K562 (cell line): Measurements from ENCODE around the gene LBHD1. TPM values are rescaled to one million over a fixed set of nuclear protein-coding genes. Genes with fewer than 3 reads are reported as not detected.

Experiments used
- FOXA1 ChIP-seq: fragments of 450-650 bp; IDR thresholded peaks from 2 replicates; pipeline ENCODE4 v1.6.1; 2016; ENCODE audit warnings: mild to moderate bottlenecking, borderline replicate concordance
- HNRNPL ChIP-seq: fragments of 200-400 bp; formaldehyde crosslinking; IDR thresholded peaks from 2 replicates; pipeline ENCODE4 v1.6.1; 2017; ENCODE audit warnings: low read depth, mild to moderate bottlenecking, low read length
- NFE2 ChIP-seq: IDR thresholded peaks from 2 replicates; pipeline ENCODE4 v1.6.1; 2014; ENCODE audit warnings: antibody characterized with exemption, low read depth
- NR2C1 ChIP-seq, 2 experiments: fragments of 450-650 bp; IDR thresholded peaks; 2 replicates each; pipeline ENCODE4 v1.6.1; 2017; ENCODE audit warnings: mild to moderate bottlenecking in 2 of 2, antibody characterized with exemption in 1 of 2, inconsistent platforms in 1 of 2, missing compliant biosample characterization in 1 of 2, missing genetic modification characterization in 1 of 2
- SNIP1 ChIP-seq: fragments of 450-650 bp; IDR thresholded peaks from 2 replicates; pipeline ENCODE4 v1.7.1; 2017; ENCODE audit warnings: low read depth, mild to moderate bottlenecking
- ZNF408 ChIP-seq: fragments of 250-450 bp; sonication (Bioruptor Pico); IDR thresholded peaks from 2 replicates; pipeline ENCODE4 v1.4.0; 2020; ENCODE audit warnings: low read depth, mild to moderate bottlenecking, moderate library complexity
- polyA plus RNA-seq, 8 experiments: library from polyadenylated mRNA; depleted of rRNA in 4 of 8; stranded (reverse) in 5 of 8; unstranded in 3 of 8; fragments of >200 nt; fragmentation: Nextera tagmentation in 2 of 8; fragmentation: Illumina TruSeq in 1 of 8; extraction: Ambion mirVana in 2 of 8; extraction: Trizol in 1 of 8; gene quantifications; 2 replicates each; pipeline versions ENCODE4 v1.2.1 to v1.2.3, GENCODE V29; 2011 to 2014; ENCODE audit warnings: inconsistent platforms in 1 of 8, missing spikeins in 1 of 8
- total RNA-seq, 7 experiments: library from RNA; depleted of rRNA in 6 of 7; stranded (reverse); fragments of >200 nt in 6 of 7; fragmentation: Illumina TruSeq in 2 of 7; extraction: Trizol in 2 of 7; gene quantifications; 2 replicates each; pipeline versions ENCODE4 v1.2.1 to v1.2.3, GENCODE V29; 2011 to 2021; ENCODE audit warnings: low replicate concordance in 1 of 7
- TF ChIP-seq, protein P1 (sequence below): fragments of 450-650 bp; IDR thresholded peaks from 2 replicates; pipeline ENCODE4 v1.7.1; 2018; ENCODE audit warnings: mild to moderate bottlenecking, low read depth; ENCODE audit not compliant: partially characterized antibody
- TF ChIP-seq, protein P2 (sequence below): fragments of 450-650 bp; formaldehyde crosslinking; IDR thresholded peaks from 2 replicates; pipeline ENCODE4 v1.4.0; 2022; ENCODE audit warnings: missing genetic modification characterization
- TF ChIP-seq, protein P3 (sequence below): fragments of 450-650 bp; conservative IDR thresholded peaks from 2 replicates; pipeline ENCODE4 v1.6.1; 2016; ENCODE audit warnings: missing genetic modification characterization, low read depth, mild to moderate bottlenecking, missing compliant biosample characterization, moderate library complexity
- TF ChIP-seq, protein P4 (sequence below), 3 experiments: fragments of 200-800 bp in 1 of 3; sonication (Bioruptor generic) in 1 of 3; sonication (generic) in 1 of 3; formaldehyde crosslinking in 1 of 3; IDR thresholded peaks; 2 replicates each; pipeline versions ENCODE4 v1.6.1 to v1.8.0; 2016 to 2022; ENCODE audit warnings: mild to moderate bottlenecking in 2 of 3, missing compliant biosample characterization in 2 of 3, missing genetic modification characterization in 2 of 3, missing genetic modification reagents in 1 of 3
- TF ChIP-seq, protein P5 (sequence below): fragments of 450-650 bp; IDR thresholded peaks from one replicate; pipeline ENCODE4 v1.6.1; 2018; ENCODE audit warnings: mild to moderate bottlenecking, moderate library complexity; ENCODE audit not compliant: partially characterized antibody
- TF ChIP-seq, protein P6 (sequence below), 3 experiments: fragments of 200-800 bp in 1 of 3; fragments of 250-450 bp in 1 of 3; fragments of 450-650 bp in 1 of 3; sonication (Bioruptor Pico) in 1 of 3; sonication (Bioruptor generic) in 1 of 3; formaldehyde crosslinking in 1 of 3; IDR thresholded peaks; 2 replicates each; pipeline versions ENCODE4 v1.6.1 to v1.8.0; 2016 to 2022; ENCODE audit warnings: mild to moderate bottlenecking in 2 of 3, missing genetic modification characterization in 2 of 3, missing compliant biosample characterization in 1 of 3, moderate library complexity in 1 of 3

The LBHD1 gene
- total and polyA plus RNA-seq, 9 of the 15 experiments (the other 6 are each of a cell fraction or from before 2014, with no cell fraction given): 2.6 to 28.0 (median 12.5) TPM

DNA sequence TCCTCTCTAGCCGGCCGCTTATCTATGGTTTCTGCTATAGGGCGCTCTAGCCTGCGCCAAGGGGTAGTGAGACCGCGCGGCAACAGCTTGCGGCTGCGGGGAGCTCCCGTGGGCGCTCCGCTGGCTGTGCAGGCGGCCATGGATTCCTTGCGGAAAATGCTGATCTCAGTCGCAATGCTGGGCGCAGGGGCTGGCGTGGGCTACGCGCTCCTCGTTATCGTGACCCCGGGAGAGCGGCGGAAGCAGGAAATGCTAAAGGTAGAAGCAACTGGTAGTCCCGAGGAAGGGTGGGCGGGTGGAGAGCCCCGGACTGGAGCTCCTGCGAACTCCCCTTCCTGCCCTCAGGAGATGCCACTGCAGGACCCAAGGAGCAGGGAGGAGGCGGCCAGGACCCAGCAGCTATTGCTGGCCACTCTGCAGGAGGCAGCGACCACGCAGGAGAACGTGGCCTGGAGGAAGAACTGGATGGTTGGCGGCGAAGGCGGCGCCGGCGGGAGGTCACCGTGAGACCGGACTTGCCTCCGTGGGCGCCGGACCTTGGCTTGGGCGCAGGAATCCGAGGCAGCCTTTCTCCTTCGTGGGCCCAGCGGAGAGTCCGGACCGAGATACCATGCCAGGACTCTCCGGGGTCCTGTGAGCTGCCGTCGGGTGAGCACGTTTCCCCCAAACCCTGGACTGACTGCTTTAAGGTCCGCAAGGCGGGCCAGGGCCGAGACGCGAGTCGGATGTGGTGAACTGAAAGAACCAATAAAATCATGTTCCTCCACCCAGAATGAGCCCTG, at the start of gene LBHD1, which contains the start of gene UQCC3 (continued):
- TF ChIP-seq FOXA1 (no peak), NR2C1 (IDR thresholded peaks at IDR 0.05) (peak; percentile 83), NR2C1 (tag; IDR thresholded peaks at IDR 0.05) (peak; percentile 63), NFE2 (peak; percentile 45; the same call in 1 of the 2 replicates), SNIP1 (peak; percentile 97), HNRNPL (0 out of 2 replicates have a peak, but pooled peaks have one; percentile 19), ZNF408 (CRISPR knock-in tag) (no peak)
- TF ChIP-seq, protein P1, sequence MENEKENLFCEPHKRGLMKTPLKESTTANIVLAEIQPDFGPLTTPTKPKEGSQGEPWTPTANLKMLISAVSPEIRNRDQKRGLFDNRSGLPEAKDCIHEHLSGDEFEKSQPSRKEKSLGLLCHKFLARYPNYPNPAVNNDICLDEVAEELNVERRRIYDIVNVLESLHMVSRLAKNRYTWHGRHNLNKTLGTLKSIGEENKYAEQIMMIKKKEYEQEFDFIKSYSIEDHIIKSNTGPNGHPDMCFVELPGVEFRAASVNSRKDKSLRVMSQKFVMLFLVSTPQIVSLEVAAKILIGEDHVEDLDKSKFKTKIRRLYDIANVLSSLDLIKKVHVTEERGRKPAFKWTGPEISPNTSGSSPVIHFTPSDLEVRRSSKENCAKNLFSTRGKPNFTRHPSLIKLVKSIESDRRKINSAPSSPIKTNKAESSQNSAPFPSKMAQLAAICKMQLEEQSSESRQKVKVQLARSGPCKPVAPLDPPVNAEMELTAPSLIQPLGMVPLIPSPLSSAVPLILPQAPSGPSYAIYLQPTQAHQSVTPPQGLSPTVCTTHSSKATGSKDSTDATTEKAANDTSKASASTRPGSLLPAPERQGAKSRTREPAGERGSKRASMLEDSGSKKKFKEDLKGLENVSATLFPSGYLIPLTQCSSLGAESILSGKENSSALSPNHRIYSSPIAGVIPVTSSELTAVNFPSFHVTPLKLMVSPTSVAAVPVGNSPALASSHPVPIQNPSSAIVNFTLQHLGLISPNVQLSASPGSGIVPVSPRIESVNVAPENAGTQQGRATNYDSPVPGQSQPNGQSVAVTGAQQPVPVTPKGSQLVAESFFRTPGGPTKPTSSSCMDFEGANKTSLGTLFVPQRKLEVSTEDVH: peak; percentile 72
- TF ChIP-seq, protein P2, sequence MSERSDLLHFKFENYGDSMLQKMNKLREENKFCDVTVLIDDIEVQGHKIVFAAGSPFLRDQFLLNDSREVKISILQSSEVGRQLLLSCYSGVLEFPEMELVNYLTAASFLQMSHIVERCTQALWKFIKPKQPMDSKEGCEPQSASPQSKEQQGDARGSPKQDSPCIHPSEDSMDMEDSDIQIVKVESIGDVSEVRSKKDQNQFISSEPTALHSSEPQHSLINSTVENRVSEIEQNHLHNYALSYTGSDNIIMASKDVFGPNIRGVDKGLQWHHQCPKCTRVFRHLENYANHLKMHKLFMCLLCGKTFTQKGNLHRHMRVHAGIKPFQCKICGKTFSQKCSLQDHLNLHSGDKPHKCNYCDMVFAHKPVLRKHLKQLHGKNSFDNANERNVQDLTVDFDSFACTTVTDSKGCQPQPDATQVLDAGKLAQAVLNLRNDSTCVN (CRISPR knock-in tag): 0 out of 2 replicates have a peak, but pooled peaks have one; percentile 3
- TF ChIP-seq, protein P3, sequence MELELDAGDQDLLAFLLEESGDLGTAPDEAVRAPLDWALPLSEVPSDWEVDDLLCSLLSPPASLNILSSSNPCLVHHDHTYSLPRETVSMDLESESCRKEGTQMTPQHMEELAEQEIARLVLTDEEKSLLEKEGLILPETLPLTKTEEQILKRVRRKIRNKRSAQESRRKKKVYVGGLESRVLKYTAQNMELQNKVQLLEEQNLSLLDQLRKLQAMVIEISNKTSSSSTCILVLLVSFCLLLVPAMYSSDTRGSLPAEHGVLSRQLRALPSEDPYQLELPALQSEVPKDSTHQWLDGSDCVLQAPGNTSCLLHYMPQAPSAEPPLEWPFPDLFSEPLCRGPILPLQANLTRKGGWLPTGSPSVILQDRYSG: no peak
- TF ChIP-seq, protein P4, sequence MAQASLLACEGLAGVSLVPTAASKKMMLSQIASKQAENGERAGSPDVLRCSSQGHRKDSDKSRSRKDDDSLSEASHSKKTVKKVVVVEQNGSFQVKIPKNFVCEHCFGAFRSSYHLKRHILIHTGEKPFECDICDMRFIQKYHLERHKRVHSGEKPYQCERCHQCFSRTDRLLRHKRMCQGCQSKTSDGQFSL (CRISPR knock-in tag; IDR thresholded peaks at IDR 0.05): no peak
- TF ChIP-seq, protein P4 (tag; IDR thresholded peaks at IDR 0.05): no peak
- TF ChIP-seq, protein P5, sequence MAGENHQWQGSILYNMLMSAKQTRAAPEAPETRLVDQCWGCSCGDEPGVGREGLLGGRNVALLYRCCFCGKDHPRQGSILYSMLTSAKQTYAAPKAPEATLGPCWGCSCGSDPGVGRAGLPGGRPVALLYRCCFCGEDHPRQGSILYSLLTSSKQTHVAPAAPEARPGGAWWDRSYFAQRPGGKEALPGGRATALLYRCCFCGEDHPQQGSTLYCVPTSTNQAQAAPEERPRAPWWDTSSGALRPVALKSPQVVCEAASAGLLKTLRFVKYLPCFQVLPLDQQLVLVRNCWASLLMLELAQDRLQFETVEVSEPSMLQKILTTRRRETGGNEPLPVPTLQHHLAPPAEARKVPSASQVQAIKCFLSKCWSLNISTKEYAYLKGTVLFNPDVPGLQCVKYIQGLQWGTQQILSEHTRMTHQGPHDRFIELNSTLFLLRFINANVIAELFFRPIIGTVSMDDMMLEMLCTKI: no peak
- TF ChIP-seq, protein P6, sequence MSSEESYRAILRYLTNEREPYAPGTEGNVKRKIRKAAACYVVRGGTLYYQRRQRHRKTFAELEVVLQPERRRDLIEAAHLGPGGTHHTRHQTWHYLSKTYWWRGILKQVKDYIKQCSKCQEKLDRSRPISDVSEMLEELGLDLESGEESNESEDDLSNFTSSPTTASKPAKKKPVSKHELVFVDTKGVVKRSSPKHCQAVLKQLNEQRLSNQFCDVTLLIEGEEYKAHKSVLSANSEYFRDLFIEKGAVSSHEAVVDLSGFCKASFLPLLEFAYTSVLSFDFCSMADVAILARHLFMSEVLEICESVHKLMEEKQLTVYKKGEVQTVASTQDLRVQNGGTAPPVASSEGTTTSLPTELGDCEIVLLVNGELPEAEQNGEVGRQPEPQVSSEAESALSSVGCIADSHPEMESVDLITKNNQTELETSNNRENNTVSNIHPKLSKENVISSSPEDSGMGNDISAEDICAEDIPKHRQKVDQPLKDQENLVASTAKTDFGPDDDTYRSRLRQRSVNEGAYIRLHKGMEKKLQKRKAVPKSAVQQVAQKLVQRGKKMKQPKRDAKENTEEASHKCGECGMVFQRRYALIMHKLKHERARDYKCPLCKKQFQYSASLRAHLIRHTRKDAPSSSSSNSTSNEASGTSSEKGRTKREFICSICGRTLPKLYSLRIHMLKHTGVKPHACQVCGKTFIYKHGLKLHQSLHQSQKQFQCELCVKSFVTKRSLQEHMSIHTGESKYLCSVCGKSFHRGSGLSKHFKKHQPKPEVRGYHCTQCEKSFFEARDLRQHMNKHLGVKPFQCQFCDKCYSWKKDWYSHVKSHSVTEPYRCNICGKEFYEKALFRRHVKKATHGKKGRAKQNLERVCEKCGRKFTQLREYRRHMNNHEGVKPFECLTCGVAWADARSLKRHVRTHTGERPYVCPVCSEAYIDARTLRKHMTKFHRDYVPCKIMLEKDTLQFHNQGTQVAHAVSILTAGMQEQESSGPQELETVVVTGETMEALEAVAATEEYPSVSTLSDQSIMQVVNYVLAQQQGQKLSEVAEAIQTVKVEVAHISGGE (CRISPR knock-in tag; IDR thresholded peaks at IDR 0.05): peak in 1 of 3 experiments; percentile 77; a peak in 2 of 6 replicates
